KMS-11 (cell line): ENCODE results near the gene RAMP2.

Experiments
- H2AFZ ChIP-seq: fragments of 200-600 bp; sonication (generic); 2 replicates; pipeline ENCODE4 v1.6.1; 2016; ENCODE audit warnings: antibody characterized with exemption, mixed run types, low read depth
- H3K27ac ChIP-seq: fragments of 200-600 bp; sonication (generic); 2 replicates; pipeline ENCODE4 v1.6.1; 2016; ENCODE audit warnings: mild to moderate bottlenecking, mixed run types
- H3K27me3 ChIP-seq: fragments of 200-600 bp; sonication (generic); 2 replicates; pipeline ENCODE4 v1.6.1; 2017; ENCODE audit warnings: mild to moderate bottlenecking, low read depth, mixed run types, moderate library complexity; ENCODE audit not compliant: insufficient read depth
- H3K36me3 ChIP-seq: fragments of 200-600 bp; sonication (generic); 2 replicates; pipeline ENCODE4 v1.6.1; 2017; ENCODE audit warnings: mild to moderate bottlenecking, mixed run types; ENCODE audit not compliant: insufficient read depth
- H3K4me1 ChIP-seq: fragments of 200-600 bp; sonication (generic); 2 replicates; pipeline ENCODE4 v1.6.1; 2016; ENCODE audit warnings: mild to moderate bottlenecking, low read depth, mixed run types; ENCODE audit not compliant: poor library complexity, severe bottlenecking
- H3K4me2 ChIP-seq: fragments of 200-600 bp; sonication (generic); 2 replicates; pipeline ENCODE4 v1.7.0; 2016; ENCODE audit warnings: mild to moderate bottlenecking, mixed run types
- H3K4me3 ChIP-seq: fragments of 200-600 bp; sonication (generic); IDR thresholded peaks from 2 replicates; pipeline ENCODE4 v1.6.1; 2017; ENCODE audit warnings: low read depth, low read length, mixed read lengths; ENCODE audit not compliant: insufficient read depth
- H3K79me2 ChIP-seq: fragments of 200-600 bp; sonication (generic); 2 replicates; pipeline ENCODE4 v1.6.1; 2016; ENCODE audit warnings: low read depth, mixed run types; ENCODE audit not compliant: insufficient read depth
- H3K9ac ChIP-seq: fragments of 200-600 bp; sonication (generic); 2 replicates; pipeline ENCODE4 v1.6.1; 2016; ENCODE audit warnings: mild to moderate bottlenecking, mixed run types
- H4K20me1 ChIP-seq: fragments of 200-600 bp; sonication (generic); 2 replicates; pipeline ENCODE4 v1.6.1; 2016; ENCODE audit warnings: mild to moderate bottlenecking, mixed run types; ENCODE audit not compliant: insufficient read depth
- CTCF ChIP-seq: fragments of 200-600 bp; sonication (generic); conservative IDR thresholded peaks from 2 replicates; pipeline ENCODE4 v1.6.1; 2017; ENCODE audit warnings: low read depth, mild to moderate bottlenecking, antibody characterized with exemption, low read length, moderate library complexity, mixed read lengths

Gene RAMP2

DNA sequence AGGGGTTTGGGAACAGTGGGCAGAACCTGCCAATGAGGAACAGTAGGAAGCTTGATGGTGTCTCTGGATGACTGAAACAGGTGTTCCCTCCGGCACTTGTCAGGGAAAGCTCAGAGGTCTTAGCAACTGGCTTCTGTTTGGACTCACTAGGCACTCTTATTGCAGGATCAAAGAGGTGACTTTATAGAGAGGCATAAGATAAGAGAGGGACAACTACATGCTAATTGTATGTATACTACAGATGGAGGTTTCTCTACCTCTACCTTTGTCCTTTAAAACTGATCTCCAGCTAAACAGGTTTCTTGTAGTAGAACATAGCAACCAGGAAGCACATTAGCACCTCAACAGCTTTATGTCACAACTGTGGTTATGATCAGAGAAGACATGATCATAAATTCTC lies 45.2 kb downstream of the RAMP2 start:
- H3K9ac ChIP-seq: no peak overlapping the region
- H4K20me1 ChIP-seq: no peaks in the 10 kb centered on the region
- H3K4me2 ChIP-seq: no peak overlapping the region
- no peak overlapping the region for H2AFZ ChIP-seq
- TF ChIP-seq CTCF: no peak
- H3K4me3 ChIP-seq: no peak overlapping the region
- no peak overlapping the region for H3K27ac ChIP-seq
- H3K27me3 ChIP-seq: no peaks in the 10 kb centered on the region
- H3K36me3 ChIP-seq: no peaks in the 10 kb centered on the region
- H3K4me1 ChIP-seq: no peaks in the 10 kb centered on the region
- H3K79me2 ChIP-seq: no peaks in the 10 kb centered on the region

DNA sequence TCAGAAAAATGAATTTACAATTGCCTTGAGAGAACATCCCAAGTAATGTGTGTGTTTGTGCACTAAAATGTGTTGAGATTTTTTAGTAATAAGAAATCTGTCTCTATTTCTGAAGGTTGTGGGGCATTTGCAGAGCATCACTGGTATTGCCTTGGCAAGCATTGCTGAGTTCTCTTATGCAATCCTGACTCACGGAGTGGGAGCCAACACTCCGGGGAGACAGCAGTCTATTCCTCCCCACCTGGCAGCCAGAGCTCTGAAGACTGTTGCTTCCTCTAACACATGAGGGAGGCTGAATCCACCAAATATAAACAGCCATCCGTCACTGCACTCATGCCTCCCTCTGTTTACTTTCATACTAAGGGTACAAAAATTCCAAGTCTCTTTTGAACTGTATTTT lies 48.2 kb downstream of the RAMP2 start:
- no peaks in the 10 kb centered on the region; the same call in 1 of the 2 replicates for H3K36me3 ChIP-seq
- H2AFZ ChIP-seq: no peak overlapping the region
- TF ChIP-seq CTCF: no peak
- no peak overlapping the region for H3K27ac ChIP-seq
- H3K4me2 ChIP-seq: no peak overlapping the region
- no peak overlapping the region for H3K9ac ChIP-seq
- H3K27me3 ChIP-seq: no peaks in the 10 kb centered on the region
- H3K4me3 ChIP-seq: no peak overlapping the region
- no peaks in the 10 kb centered on the region for H3K79me2 ChIP-seq
- no peaks in the 10 kb centered on the region for H3K4me1 ChIP-seq
- H4K20me1 ChIP-seq: no peaks in the 10 kb centered on the region
